Activated T-cell treated with anti-CD3 and anti-CD28 coated beads for 1 hour (primary cell): ENCODE measurements around the gene SPTLC2.
A peak's percentile ranks its signal among the peaks of the same experiment; 100 is the strongest.

ENCODE experiments used
- DNase-seq: peaks from one replicate; pipeline ENCODE4 v3.0.0-alpha.2; 2020; ENCODE audit warnings: low read depth

Gene SPTLC2

GRCh38 chr14:77503138-77503537 lies 113.3 kb downstream of the SPTLC2 start:
- DNase-seq: no peak

- no peak for DNase-seq
Measured at GRCh38 chr14:77502109-77502782, 114.2 kb downstream of the SPTLC2 start.

GRCh38 chr14:77498984-77499527 lies 117.4 kb downstream of the SPTLC2 start:
- DNase-seq: no peak

GRCh38 chr14:77498120-77498979 lies 118.1 kb downstream of the SPTLC2 start, which contains the start of gene ISM2:
Gene ISM2, minus strand, starts transcription at chr14:77498816. Its CDS starts 23 bp downstream, at chr14:77498793.
- peak; percentile 23 for DNase-seq

GRCh38 chr14:77495334-77495733 lies 121.1 kb downstream of the SPTLC2 start:
- no peak for DNase-seq

- no peak for DNase-seq
Measured at GRCh38 chr14:77491056-77491455, 125.4 kb downstream of the SPTLC2 start.

GRCh38 chr14:77490347-77490986 lies 126.0 kb downstream of the SPTLC2 start:
- no peak for DNase-seq

- DNase-seq: no peak
Measured at GRCh38 chr14:77489041-77489440, 127.4 kb downstream of the SPTLC2 start.

- no peak for DNase-seq
Measured at GRCh38 chr14:77488558-77488957, 127.9 kb downstream of the SPTLC2 start.

- DNase-seq: no peak
Measured at GRCh38 chr14:77485901-77486678, 130.3 kb downstream of the SPTLC2 start.

GRCh38 chr14:77485256-77485655 lies 131.2 kb downstream of the SPTLC2 start:
- DNase-seq: no peak

GRCh38 chr14:77482422-77482821 lies 134.0 kb downstream of the SPTLC2 start:
- no peak for DNase-seq

GRCh38 chr14:77478796-77479195 lies 137.6 kb downstream of the SPTLC2 start:
- no peak for DNase-seq

- DNase-seq: no peak
Measured at GRCh38 chr14:77478029-77478428, 138.4 kb downstream of the SPTLC2 start.

- DNase-seq: no peak
Measured at GRCh38 chr14:77475432-77476115, 140.9 kb downstream of the SPTLC2 start.

- no peak for DNase-seq
Measured at GRCh38 chr14:77474479-77475177, 141.8 kb downstream of the SPTLC2 start.

- no peak for DNase-seq
Measured at GRCh38 chr14:77473921-77474320, 142.5 kb downstream of the SPTLC2 start.

- DNase-seq: no peak
Measured at GRCh38 chr14:77470224-77470870, 146.1 kb downstream of the SPTLC2 start.

- DNase-seq: no peak
Measured at GRCh38 chr14:77469539-77469938, 146.9 kb downstream of the SPTLC2 start.

GRCh38 chr14:77469067-77469505 lies 147.4 kb downstream of the SPTLC2 start:
- DNase-seq: no peak
